ENCODE results near the gene MED16.

GRCh38 chr19:906480-906879 is 13.5 kb upstream of the MED16 start:
- no peak for TF ChIP-seq EZH2 (IDR thresholded peaks at IDR 0.05)
- no peak for TF ChIP-seq POLR2AphosphoS5 (IDR thresholded peaks at IDR 0.05; ENCODE audit: borderline replicate concordance, low read depth, low read length)
- TF ChIP-seq FOXP2 (optimal IDR thresholded peaks at IDR 0.05; ENCODE audit: control extremely low read depth, extremely low read length, insufficient read depth), result no peak
